SK-N-SH treated with all-trans-retinoic acid at 6 μM for 48 hours (cell line): ENCODE results near the gene CCDC160.

ENCODE experiments used
- BACH2 ChIP-seq: fragments of 250-450 bp; sonication (Bioruptor Pico); IDR thresholded peaks from 2 replicates; pipeline ENCODE4 v1.9.0; 2021; ENCODE audit warnings: mild to moderate bottlenecking, borderline replicate concordance
- GLIS3 ChIP-seq: fragments of 250-450 bp; sonication (Bioruptor Pico); IDR thresholded peaks from 2 replicates; pipeline ENCODE4 v1.5.0; 2020; ENCODE audit warnings: mild to moderate bottlenecking, moderate library complexity
- ZFP3 ChIP-seq: fragments of 250-450 bp; sonication (Bioruptor Pico); IDR thresholded peaks from 2 replicates; pipeline ENCODE4 v1.5.0; 2020; ENCODE audit warnings: mild to moderate bottlenecking, moderate library complexity

DNA sequence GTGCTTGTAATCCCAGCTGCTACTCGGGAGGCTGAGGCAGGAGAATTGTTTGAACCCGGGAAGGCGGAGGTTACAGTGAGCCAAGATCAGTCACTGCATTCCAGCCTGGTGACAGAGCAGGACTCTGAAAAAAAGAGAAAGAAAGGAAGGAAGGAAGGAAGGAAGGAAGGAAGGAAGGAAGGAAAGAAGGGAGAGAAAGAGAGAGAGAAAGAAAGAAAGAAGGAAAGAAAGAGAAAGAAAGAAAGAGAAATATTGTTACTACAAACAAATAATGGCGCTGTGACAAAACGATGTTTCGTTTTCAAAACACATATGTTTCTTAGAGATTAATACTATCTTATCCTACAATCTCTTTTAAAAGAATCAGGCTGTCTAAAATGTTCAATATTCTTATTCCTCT, 42.1 kb upstream of the CCDC160 start:
- no peak for TF ChIP-seq GLIS3
- no peak for TF ChIP-seq ZFP3 (CRISPR knock-in tag)
- TF ChIP-seq BACH2 (CRISPR knock-in tag) = no peak
